Osteocyte (in vitro differentiated cells): ENCODE data around the gene LHFPL3. TPM values are rescaled to one million over a fixed set of nuclear protein-coding genes. Genes with fewer than 3 reads are reported as not detected.

Experiments used
- DNase-seq: peaks from one replicate; pipeline ENCODE4 v3.0.0; 2021; ENCODE audit warnings: mixed read lengths; ENCODE audit not compliant: unreplicated experiment; ENCODE audit errors: extremely low spot score
- H3K27ac Mint-ChIP-seq: one replicate; pipeline ENCODE4 v1.8.0; 2021; ENCODE audit warnings: mild to moderate bottlenecking, mixed read lengths; ENCODE audit not compliant: unreplicated experiment
- H3K27me3 Mint-ChIP-seq: one replicate; pipeline ENCODE4 v1.8.0; 2021; ENCODE audit warnings: mixed read lengths; ENCODE audit not compliant: unreplicated experiment
- H3K36me3 Mint-ChIP-seq: one replicate; pipeline ENCODE4 v1.8.0; 2021; ENCODE audit warnings: mixed read lengths; ENCODE audit not compliant: unreplicated experiment
- H3K4me1 Mint-ChIP-seq: one replicate; pipeline ENCODE4 v1.8.0; 2021; ENCODE audit warnings: mixed read lengths; ENCODE audit not compliant: unreplicated experiment
- H3K4me3 Mint-ChIP-seq: one replicate; pipeline ENCODE4 v1.8.0; 2021; ENCODE audit warnings: mild to moderate bottlenecking, moderate library complexity, mixed read lengths; ENCODE audit not compliant: unreplicated experiment
- H3K9me3 Mint-ChIP-seq: one replicate; pipeline ENCODE4 v1.8.0; 2021; ENCODE audit warnings: mixed read lengths; ENCODE audit not compliant: unreplicated experiment
- total RNA-seq: library from RNA; stranded (reverse); gene quantifications from 2 replicates; pipeline ENCODE4 v1.2.1, GENCODE V29; 2021
- TF ChIP-seq, protein P1 (sequence below): fragments of 200-600 bp; sonication (generic); IDR thresholded peaks from 2 replicates; pipeline ENCODE4 v1.5.0; 2021; ENCODE audit warnings: antibody characterized with exemption, mild to moderate bottlenecking, moderate library complexity

LHFPL3 gene
- total RNA-seq, 1 donor from 2014 or later, result not detected

- H3K9me3 Mint-ChIP-seq, result no peaks in the 10 kb centered on the region
- H3K27me3 Mint-ChIP-seq, result peaks cover 30% of the 10 kb centered on the region
- H3K36me3 Mint-ChIP-seq, result no peaks in the 10 kb centered on the region
- no peak for DNase-seq
- H3K27ac Mint-ChIP-seq, result no peak overlapping the region
- H3K4me1 Mint-ChIP-seq, result no peaks in the 10 kb centered on the region
- TF ChIP-seq, protein P1, sequence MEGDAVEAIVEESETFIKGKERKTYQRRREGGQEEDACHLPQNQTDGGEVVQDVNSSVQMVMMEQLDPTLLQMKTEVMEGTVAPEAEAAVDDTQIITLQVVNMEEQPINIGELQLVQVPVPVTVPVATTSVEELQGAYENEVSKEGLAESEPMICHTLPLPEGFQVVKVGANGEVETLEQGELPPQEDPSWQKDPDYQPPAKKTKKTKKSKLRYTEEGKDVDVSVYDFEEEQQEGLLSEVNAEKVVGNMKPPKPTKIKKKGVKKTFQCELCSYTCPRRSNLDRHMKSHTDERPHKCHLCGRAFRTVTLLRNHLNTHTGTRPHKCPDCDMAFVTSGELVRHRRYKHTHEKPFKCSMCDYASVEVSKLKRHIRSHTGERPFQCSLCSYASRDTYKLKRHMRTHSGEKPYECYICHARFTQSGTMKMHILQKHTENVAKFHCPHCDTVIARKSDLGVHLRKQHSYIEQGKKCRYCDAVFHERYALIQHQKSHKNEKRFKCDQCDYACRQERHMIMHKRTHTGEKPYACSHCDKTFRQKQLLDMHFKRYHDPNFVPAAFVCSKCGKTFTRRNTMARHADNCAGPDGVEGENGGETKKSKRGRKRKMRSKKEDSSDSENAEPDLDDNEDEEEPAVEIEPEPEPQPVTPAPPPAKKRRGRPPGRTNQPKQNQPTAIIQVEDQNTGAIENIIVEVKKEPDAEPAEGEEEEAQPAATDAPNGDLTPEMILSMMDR, result no peak
- H3K4me3 Mint-ChIP-seq, result no peak overlapping the region
These were observed 570.0 kb downstream of the LHFPL3 start for GRCh38 chr7:104898434-104898833.

DNA sequence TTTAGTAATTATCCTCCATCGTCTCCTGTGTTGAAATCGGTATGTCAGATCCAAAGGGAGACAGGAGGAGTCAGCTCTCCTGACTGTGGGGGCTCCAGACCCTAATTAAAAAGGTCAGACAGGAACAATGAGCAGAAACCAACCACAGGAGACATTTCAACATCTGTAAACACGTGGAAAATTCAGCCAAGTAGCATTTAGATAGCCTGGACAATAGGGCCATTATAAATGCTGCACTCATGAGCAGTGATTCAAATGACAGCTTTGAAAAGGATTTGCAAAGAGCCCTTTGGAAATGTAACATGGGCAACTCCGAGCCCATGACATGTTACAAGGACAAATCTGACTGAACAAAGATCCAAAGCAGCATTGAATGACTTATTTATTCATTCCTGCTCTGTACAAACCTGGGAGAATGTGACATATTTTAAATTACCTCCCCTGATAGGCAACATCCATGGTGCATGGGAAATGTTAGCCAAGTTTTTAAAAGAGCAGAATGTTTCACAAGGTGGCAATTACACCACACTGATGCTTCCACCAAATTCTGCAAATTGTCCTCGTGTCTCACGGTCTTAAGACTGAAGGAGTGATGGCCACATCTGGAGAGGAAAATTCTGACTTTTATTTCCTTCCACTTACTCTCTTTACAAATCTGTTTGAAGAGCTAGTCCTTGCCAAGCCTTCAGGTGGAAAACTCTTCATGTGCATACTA lies 572.3 kb downstream of the LHFPL3 start:
- H3K27ac Mint-ChIP-seq, result no peak overlapping the region
- DNase-seq, result no peak
- TF ChIP-seq, protein P1, result no peak
- peaks cover 27% of the 10 kb centered on the region for H3K27me3 Mint-ChIP-seq
- H3K36me3 Mint-ChIP-seq, result no peaks in the 10 kb centered on the region
- no peaks in the 10 kb centered on the region for H3K9me3 Mint-ChIP-seq
- H3K4me3 Mint-ChIP-seq, result no peak overlapping the region
- H3K4me1 Mint-ChIP-seq, result no peaks in the 10 kb centered on the region

- Mint-ChIP-seq H3K4me1 (no peaks in the 10 kb centered on the region), H3K27me3 (peaks cover 29% of the 10 kb centered on the region), H3K36me3 (no peaks in the 10 kb centered on the region), H3K4me3 (no peak overlapping the region), H3K27ac (no peak overlapping the region), H3K9me3 (no peaks in the 10 kb centered on the region)
- DNase-seq, result no peak
- TF ChIP-seq, protein P1, result no peak
These were observed 572.8 kb downstream of the LHFPL3 start for GRCh38 chr7:104901240-104901619.

GRCh38 chr7:104902183-104902582 lies 573.8 kb downstream of the LHFPL3 start:
- no peak for DNase-seq
- Mint-ChIP-seq H3K9me3 (no peaks in the 10 kb centered on the region), H3K27me3 (peaks cover 34% of the 10 kb centered on the region), H3K4me1 (no peaks in the 10 kb centered on the region), H3K36me3 (no peaks in the 10 kb centered on the region), H3K4me3 (no peak overlapping the region), H3K27ac (no peak overlapping the region)
- TF ChIP-seq, protein P1, result no peak

- no peak for DNase-seq
- TF ChIP-seq, protein P1, result no peak
- Mint-ChIP-seq H3K4me1 (no peaks in the 10 kb centered on the region), H3K9me3 (no peaks in the 10 kb centered on the region), H3K4me3 (no peak overlapping the region), H3K27me3 (peaks cover 33% of the 10 kb centered on the region), H3K27ac (no peak overlapping the region), H3K36me3 (no peaks in the 10 kb centered on the region)
These were observed 574.6 kb downstream of the LHFPL3 start for GRCh38 chr7:104903044-104903443.
